Thyroid gland (tissue), 4 donors: ENCODE measurements around the gene TTC17. TPM values are rescaled to one million over a fixed set of nuclear protein-coding genes. Genes with fewer than 3 reads are reported as not detected.
"Not testable (repeated sequence)": the region's sequence is repeated elsewhere in the genome, so short reads cannot be mapped to it uniquely, and the experiment has no call there.

ENCODE experiments used
- DNase-seq, 2 donors: peaks; one replicate each; pipeline ENCODE4 v3.0.0-alpha.2; 2019
- H3K27ac ChIP-seq, 3 donors: fragments of 200-600 bp; sonication (generic); 1 replicate in 2 of 3; 2 replicates in 1 of 3; pipeline ENCODE4 v1.5.1; 2016 to 2019; ENCODE audit warnings: mild to moderate bottlenecking in 1 of 3, moderate library complexity in 1 of 3
- H3K27me3 ChIP-seq: fragments of 200-600 bp; sonication (generic); one replicate; pipeline ENCODE4 v1.5.1; 2019
- H3K36me3 ChIP-seq, 2 donors: fragments of 200-600 bp; sonication (generic); one replicate each; pipeline ENCODE4 v1.5.1; 2016 to 2019
- H3K4me1 ChIP-seq, 2 donors: fragments of 200-600 bp; sonication (generic); one replicate each; pipeline ENCODE4 v1.5.1; 2017 to 2019
- H3K4me3 ChIP-seq, 3 donors: fragments of 200-600 bp; sonication (generic); replicated peaks in 1 of 3; 1 replicate in 2 of 3; 2 replicates in 1 of 3; pipeline ENCODE4 v1.5.1; 2016; ENCODE audit warnings: mild to moderate bottlenecking in 1 of 3
- H3K9me3 ChIP-seq: fragments of 200-600 bp; sonication (generic); one replicate; pipeline ENCODE4 v1.5.1; 2017
- POLR2A ChIP-seq, 2 donors: fragments of 450-650 bp; IDR thresholded peaks; one replicate each; pipeline ENCODE4 v1.6.1; 2017; ENCODE audit warnings: antibody characterized with exemption in 2 of 2, mild to moderate bottlenecking in 2 of 2, moderate library complexity in 1 of 2
- WGBS, 2 donors: methylation state at CpG; one replicate each; pipeline ENCODE4 v1.1.5; 2017; 5-methylcytosine and 5-hydroxymethylcytosine counted together
- intact Hi-C: fragments of 100-400 bp; cut with DNase I; formaldehyde crosslinking; loops from one replicate; pipeline ENCODE4 v1.15.1; 2023
- total RNA-seq, 4 donors: library from RNA; depleted of rRNA; stranded (reverse); fragments of >200 nt; gene quantifications; one replicate each; pipeline ENCODE4 v1.2.3, GENCODE V29; 2016
- TF ChIP-seq, protein P1 (sequence below), 6 experiments: fragments of 200-600 bp in 3 of 6; fragments of 450-650 bp in 3 of 6; sonication (generic) in 3 of 6; IDR thresholded peaks; one replicate each; pipeline ENCODE4 v1.5.1; 2016 to 2019; ENCODE audit warnings: antibody characterized with exemption in 6 of 6, mild to moderate bottlenecking in 2 of 6, inconsistent platforms in 1 of 6, moderate library complexity in 1 of 6

The TTC17 gene
- total RNA-seq, 4 donors from 2014 or later = 143 to 258 (median 192) TPM

DNA sequence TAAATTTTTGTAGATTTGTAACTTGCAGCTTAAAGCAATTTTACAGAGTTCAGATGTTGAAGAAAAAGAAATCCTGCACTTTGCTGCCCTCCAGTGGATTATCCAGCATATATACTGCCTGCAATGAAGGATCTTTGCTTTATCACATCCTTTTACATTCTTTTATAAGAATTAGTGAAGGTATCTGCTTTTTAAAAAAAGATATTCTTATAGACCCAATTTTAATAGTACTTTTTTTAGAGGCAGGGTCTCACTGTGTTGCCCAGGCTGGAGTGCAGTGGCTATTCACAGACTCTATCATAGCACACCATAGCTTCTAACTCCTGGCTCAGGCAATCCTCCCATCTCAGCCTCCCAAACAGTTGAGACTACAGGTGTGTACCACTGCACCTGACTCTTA, 60.7 kb downstream of the TTC17 start:
- H3K4me3 ChIP-seq = no peak overlapping the region
- intact Hi-C loops = loop anchor here (10.0 kb wide), 1 partner anchor 105 kb away; the partner anchor contains the start of gene API5
- H3K27ac ChIP-seq = no peak overlapping the region
- H3K36me3 ChIP-seq = peaks cover 0 to 17% of the 10 kb centered on the region in 2 donors
- DNase-seq = peak; percentile 18 to 35
- no peaks in the 10 kb centered on the region for H3K9me3 ChIP-seq
- no peaks in the 10 kb centered on the region for H3K27me3 ChIP-seq
- no peaks in the 10 kb centered on the region for H3K4me1 ChIP-seq
- TF ChIP-seq POLR2A (IDR thresholded peaks at IDR 0.05) = no peak
- TF ChIP-seq, protein P1, sequence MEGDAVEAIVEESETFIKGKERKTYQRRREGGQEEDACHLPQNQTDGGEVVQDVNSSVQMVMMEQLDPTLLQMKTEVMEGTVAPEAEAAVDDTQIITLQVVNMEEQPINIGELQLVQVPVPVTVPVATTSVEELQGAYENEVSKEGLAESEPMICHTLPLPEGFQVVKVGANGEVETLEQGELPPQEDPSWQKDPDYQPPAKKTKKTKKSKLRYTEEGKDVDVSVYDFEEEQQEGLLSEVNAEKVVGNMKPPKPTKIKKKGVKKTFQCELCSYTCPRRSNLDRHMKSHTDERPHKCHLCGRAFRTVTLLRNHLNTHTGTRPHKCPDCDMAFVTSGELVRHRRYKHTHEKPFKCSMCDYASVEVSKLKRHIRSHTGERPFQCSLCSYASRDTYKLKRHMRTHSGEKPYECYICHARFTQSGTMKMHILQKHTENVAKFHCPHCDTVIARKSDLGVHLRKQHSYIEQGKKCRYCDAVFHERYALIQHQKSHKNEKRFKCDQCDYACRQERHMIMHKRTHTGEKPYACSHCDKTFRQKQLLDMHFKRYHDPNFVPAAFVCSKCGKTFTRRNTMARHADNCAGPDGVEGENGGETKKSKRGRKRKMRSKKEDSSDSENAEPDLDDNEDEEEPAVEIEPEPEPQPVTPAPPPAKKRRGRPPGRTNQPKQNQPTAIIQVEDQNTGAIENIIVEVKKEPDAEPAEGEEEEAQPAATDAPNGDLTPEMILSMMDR (IDR thresholded peaks at IDR 0.05) = peak in 5 of 6 experiments; percentile 45 to 69 (median 69)

DNA sequence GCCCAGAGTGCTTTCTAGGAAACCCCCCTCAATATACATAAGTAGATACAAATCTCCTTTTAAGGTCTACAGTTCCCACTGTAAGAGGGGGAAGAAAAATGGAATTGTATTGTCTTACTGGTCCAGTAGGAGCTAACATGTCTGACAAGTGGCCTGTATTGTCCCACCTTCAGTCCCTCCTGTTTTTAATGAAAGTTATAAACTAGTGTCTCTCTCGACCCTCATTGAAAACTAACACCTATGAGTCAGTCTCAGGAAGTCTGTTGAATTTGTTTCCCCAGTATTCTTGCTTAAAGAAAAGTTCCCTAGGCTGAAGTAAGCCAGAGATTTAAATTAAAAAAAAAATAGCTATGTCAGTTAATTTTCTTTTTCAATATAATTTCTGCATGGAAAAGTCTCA, 69.3 kb downstream of the TTC17 start:
- Histone ChIP-seq H3K36me3 (no peaks in the 10 kb centered on the region), H3K4me3 (no peak overlapping the region), H3K27me3 (no peaks in the 10 kb centered on the region), H3K9me3 (no peaks in the 10 kb centered on the region), H3K27ac (no peak overlapping the region), H3K4me1 (no peaks in the 10 kb centered on the region)
- no peak for DNase-seq
- TF ChIP-seq, protein P1 (IDR thresholded peaks at IDR 0.05) = no peak
- no peak for TF ChIP-seq POLR2A (IDR thresholded peaks at IDR 0.05)
- intact Hi-C loops = no loop called here
- WGBS, 2 donors = 81 to 86% methylated on average over 1 of the region's 1 CpG

DNA sequence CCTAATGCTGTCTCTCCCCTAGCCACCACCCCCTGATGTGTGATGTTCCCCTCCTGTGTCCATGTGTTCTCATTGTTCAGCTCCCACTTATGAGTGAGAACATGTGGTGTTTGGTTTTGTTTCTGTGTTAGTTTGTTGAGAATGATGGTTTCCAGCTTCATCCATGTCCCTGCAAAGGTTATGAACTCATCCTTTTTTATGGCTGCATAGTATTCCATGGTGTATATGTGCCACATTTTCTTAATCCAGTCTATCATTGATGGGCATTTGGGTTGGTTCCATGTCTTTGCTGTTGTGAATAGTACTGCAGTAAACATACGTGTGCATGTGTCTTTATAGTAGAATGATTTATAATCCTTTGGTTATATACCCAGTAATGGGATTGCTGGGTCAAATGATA, 72.2 kb downstream of the TTC17 start:
- H3K4me1 ChIP-seq, DNase-seq, H3K27ac ChIP-seq, H3K27me3 ChIP-seq, H3K9me3 ChIP-seq, H3K4me3 ChIP-seq, H3K36me3 ChIP-seq, intact Hi-C loops: not testable (repeated sequence)
- 90 to 95% methylated on average over 1 of the region's 1 CpG for WGBS, 2 donors

DNA sequence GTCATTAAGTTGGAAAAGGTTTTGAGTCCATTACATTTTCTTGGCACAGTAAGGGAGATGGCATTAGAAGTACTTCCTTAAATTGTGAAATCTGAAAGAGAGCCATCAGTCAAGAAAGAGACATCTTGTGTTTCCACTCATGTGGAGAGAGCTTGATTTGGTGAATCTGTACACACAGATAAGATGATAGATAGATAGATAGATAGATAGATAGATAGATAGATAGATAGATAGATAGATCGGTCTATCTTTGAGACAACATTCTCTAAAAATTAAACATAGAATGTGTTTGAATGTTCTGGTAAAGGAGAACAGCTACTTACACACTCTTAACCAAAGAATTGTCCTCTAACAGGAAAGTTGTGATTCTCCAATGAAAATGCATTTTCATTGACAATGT, 76.2 kb downstream of the TTC17 start:
- H3K27me3 ChIP-seq = no peaks in the 10 kb centered on the region
- peaks cover 0 to 18% of the 10 kb centered on the region in 2 donors for H3K36me3 ChIP-seq
- H3K9me3 ChIP-seq = no peaks in the 10 kb centered on the region
- intact Hi-C loops = no loop called here
- TF ChIP-seq POLR2A (IDR thresholded peaks at IDR 0.05) = no peak
- TF ChIP-seq, protein P1 (IDR thresholded peaks at IDR 0.05) = no peak
- no peak for DNase-seq
- H3K27ac ChIP-seq = no peak overlapping the region
- 89 to 98% methylated on average over 1 of the region's 1 CpG for WGBS, 2 donors
- no peak overlapping the region for H3K4me3 ChIP-seq
- no peaks in the 10 kb centered on the region for H3K4me1 ChIP-seq

DNA sequence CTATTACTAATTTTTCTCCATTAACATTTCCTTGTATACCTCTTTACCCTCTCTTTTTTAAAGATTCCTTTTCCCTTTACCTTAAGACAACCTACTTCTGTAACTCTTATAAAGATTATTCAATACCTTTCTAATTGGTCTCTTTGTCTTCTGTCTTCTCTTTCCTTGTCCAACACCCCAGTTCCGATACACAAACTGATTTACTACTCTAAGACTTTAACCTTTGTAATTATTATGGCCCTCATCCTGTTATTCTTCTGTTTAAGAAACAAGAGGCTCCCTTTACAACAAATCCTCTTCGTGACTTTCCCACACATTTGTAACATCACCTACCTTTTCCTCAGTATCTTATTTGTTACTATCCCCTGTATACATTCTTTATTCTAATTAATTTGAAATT, 81.8 kb downstream of the TTC17 start:
- Histone ChIP-seq H3K9me3 (no peaks in the 10 kb centered on the region), H3K27ac (no peak overlapping the region), H3K4me3 (no peak overlapping the region), H3K36me3 (peaks cover 36 to 40% of the 10 kb centered on the region in 2 donors), H3K4me1 (no peaks in the 10 kb centered on the region), H3K27me3 (no peaks in the 10 kb centered on the region)
- intact Hi-C loops = no loop called here
- TF ChIP-seq, protein P1 (IDR thresholded peaks at IDR 0.05) = no peak
- TF ChIP-seq POLR2A (IDR thresholded peaks at IDR 0.05) = no peak
- WGBS, 2 donors = 98% methylated on average over 2 of the region's 2 CpGs
- no peak for DNase-seq

DNA sequence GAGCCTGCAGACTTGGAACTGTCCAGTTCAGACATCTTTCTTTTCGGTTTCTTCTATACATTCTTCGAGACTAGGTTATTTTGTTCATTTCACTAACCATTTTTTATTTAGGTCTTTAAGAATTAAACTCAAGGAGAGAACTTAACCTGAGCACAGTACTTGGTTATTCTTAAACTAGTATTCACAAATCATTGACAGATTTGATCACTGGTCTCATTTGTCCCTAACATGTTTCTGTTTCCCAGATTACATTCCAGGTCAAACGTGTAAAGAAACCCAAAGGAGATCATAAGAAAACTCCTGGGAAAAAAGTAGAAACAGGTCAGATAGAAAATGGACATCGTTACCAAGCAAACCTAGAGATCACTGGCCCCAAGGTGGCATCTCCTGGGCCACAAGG, 85.1 kb downstream of the TTC17 start:
- TF ChIP-seq, protein P1 (IDR thresholded peaks at IDR 0.05) = no peak
- no peak for TF ChIP-seq POLR2A (IDR thresholded peaks at IDR 0.05)
- Histone ChIP-seq H3K36me3 (peaks cover 41 to 51% of the 10 kb centered on the region in 2 donors), H3K4me3 (no peak overlapping the region), H3K9me3 (no peaks in the 10 kb centered on the region), H3K4me1 (no peaks in the 10 kb centered on the region), H3K27me3 (no peaks in the 10 kb centered on the region), H3K27ac (no peak overlapping the region)
- intact Hi-C loops = no loop called here
- WGBS, 2 donors = 94 to 96% methylated on average over 4 of the region's 4 CpGs
- no peak for DNase-seq
